SIG-M5 treated with dmso at 0.1 percent for 504 hours (cell line): ENCODE results near the gene AGTRAP.

Experiments used
- DNase-seq: peaks from one replicate; lab custom pipeline; 2025; ENCODE audit not compliant: unreplicated experiment; lab: John Stamatoyannopoulos, UW

AGTRAP gene

GRCh38 chr1:11761285-11761684, 25.3 kb downstream of the AGTRAP start:
- DNase-seq = no peak

DNA sequence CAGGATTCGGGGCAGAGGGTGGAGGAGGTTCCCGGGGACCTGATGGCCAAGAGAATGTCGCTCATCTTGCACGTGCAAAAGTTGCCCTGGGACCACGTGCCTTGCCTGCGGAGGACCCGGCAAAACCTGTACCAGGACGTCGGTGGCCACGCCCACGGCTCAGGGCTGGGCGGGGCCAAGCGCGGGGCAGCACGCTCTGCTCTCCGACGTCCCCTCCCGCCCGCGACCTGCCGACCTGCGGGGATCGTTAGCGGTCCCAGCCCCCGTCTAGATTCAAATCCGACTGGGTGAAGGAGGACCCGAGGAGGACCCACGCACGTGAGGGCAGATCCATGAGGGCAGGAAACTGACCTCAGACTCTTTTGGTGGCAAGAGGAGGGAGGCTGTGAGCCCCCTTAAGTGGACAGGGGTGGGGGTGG, 26.1 kb downstream of the AGTRAP start, which contains the start of gene C1orf167:
Gene C1orf167 (plus strand): TSS at position 206 of the 419 bp plus-strand sequence. CDS start 2,208 bp downstream, outside the sequence.
- no peak for DNase-seq

- no peak for DNase-seq
Observed at GRCh38 chr1:11764115-11764514, 28.2 kb downstream of the AGTRAP start.

DNA sequence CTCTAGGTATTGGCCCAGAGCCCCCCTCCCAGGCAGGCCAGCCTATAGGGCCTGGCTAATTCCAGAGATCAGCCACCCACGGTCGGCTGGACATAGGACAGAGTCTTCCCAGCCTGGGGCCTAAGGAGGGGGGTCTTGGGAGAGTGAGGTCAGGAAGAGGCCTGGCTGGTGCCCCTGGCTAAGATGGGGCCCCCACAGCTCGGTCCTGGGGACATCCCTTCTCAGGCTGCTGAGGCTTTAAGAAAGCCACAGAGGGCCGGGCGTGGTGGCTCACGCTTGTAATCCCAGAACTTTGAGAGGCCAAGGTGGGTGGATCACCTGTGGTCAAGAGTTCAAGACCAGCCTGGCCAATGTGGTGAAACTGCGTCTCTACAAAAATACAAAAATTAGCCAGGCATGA, 28.6 kb downstream of the AGTRAP start:
- DNase-seq = no peak

- no peak for DNase-seq
Observed at GRCh38 chr1:11765661-11766428, 29.9 kb downstream of the AGTRAP start.

GRCh38 chr1:11766429-11766776, 30.5 kb downstream of the AGTRAP start:
- DNase-seq = no peak

DNA sequence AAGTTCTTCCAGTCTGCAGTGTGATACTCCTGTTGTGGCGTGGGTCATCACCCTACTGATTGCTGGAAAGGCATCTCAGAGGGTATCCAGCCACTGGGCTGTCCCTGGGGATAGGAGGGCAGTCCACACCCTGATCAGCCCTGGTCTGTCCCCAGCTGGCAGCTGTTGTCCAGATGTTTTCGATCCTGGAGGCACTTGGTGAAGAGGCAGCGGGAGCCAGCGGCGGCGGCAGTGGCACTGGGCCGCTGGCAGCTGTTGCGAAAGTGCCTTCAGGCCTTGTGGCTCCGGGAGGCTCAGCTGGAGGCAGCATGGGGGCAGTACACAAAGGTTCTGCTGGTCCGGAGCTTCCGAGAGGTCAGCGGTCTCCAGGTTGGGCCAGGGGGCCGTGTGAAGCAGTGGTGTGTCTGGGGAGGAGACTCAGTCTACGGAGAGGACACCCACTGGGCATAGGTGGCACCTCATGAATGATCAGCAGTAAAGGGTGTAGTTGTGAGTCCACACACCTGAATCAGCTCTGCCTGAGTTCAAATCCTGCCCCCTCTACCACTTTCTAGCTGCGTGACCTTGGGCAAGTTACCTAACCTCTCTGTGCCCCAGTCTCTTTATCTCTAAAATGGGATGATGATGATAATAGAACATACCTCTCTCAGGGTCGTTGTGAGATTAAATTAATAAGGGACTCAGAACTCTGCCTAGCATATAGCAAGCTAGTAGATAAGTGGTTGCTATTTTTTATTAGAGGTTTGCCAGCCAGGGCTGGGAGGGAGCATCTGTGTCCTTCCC, 32.2 kb downstream of the AGTRAP start:
- DNase-seq = no peak

DNA sequence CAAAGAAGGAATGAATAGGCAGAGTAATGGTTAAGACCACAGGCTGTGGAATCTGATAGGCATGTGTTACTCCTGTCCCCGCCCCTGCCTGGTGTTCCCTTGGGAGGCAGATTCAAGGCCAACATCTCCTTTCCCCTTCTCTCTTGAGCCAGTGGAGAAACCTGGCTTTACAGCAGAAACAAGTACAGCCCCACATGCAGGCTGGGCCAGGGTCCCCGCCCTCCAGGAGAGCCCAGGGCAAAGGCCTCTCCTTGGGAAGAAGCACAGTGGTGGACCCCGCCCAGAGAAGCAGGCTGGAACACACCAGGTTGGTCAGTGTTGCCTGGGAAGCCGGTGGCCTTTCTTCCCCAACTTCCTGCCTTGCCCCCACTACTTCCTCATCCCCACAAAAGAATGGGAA, 32.9 kb downstream of the AGTRAP start:
- DNase-seq = no peak

DNA sequence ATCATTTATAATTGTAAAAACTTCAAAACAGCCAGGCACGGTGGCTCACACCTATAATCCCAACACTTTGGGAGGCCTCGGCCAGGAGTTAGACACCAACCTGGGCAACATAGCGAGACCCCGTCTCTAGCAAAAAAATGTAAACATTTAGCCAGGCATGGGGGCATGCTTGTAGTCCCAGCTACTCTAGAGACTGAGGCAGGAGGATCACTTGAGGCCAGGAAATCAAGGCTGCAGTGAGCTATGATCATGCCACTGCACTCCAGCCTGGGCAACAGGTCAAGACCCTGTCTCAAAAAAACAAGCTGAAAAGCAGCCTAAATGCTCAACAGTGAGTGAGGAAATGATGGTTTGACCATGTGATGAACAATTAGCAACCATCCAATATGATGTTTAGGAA, 33.3 kb downstream of the AGTRAP start:
- no peak for DNase-seq

DNA sequence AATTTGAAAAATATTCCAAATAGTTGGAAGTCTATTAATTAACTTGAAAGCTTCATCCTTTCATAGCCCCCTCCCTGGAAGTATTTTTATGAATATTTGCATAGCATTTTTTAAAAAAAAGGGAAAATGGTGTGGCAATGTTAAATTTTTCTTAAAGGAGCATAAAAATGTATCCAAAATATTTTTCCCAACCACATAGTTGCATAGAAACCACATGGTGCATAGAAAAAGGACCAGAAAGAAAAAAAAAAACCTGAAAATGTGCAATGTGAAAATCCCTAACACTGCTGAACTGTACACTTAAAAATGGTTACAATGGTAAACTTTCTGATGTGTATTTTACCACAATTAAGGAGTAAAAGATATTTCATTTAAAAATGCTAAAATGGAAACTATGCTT, 34.1 kb downstream of the AGTRAP start:
- no peak for DNase-seq

DNA sequence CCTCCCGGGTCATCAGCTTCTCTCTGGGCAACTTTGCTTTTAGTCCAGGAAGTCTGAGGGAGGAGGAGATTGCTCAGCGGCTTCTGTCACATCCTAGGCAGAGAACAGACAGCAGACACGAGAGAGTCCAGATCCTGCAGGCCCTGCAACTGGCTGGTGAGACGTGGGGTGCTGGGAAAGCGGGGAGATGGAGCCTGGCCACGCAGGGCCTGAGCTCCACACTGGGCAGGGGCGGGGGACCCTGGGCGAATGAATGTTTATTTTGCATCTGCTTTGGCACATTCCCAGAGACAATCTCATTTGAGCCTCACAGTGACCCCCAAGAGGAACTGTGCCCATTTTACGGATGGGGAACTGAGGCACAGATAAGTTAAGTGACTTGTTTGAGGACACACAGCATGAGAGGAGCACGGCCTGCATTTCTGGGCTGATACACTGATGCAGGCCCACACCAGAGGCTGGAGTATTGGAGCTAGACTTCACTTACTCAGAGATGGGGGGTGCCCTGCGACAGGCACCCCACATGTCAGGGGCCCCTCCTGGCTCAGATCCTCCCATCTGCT, 35.6 kb downstream of the AGTRAP start:
- no peak for DNase-seq

- DNase-seq = peak; percentile 28
Observed at GRCh38 chr1:11772458-11772857, 36.5 kb downstream of the AGTRAP start.

- DNase-seq = no peak
Observed at GRCh38 chr1:11774753-11775152, 38.8 kb downstream of the AGTRAP start.

DNA sequence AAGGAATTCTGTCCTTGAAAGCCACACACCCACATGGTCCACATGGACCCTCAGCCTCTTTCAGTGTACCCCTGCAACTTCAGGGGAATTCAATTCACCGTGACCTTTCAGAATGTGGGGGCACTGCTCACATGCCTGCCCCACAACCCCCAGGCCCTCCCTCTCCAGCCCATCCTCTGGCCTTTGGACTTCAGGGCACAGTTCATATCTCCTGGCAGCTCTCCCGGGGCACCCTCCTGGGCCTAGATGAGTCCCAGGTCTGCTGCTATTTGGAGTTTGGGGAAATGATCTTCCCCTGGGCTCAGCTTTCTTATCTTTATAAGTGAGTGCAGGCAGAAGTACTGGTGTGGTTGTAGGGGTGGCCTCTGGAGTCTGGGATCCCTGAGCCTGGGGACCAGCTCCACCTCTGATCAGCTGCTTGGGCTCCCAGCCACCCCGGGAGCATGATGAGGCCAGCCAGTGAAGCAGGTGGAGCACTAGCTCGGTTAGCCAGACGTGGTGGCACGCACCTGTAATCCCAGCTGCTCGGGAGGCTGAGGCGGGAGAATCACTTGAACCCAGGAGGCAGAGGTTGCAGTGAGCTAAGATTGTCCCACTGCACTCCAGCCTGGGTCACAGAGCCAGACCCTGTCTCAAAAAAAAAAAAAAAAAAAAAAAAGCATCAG, 41.9 kb downstream of the AGTRAP start:
- DNase-seq = no peak

DNA sequence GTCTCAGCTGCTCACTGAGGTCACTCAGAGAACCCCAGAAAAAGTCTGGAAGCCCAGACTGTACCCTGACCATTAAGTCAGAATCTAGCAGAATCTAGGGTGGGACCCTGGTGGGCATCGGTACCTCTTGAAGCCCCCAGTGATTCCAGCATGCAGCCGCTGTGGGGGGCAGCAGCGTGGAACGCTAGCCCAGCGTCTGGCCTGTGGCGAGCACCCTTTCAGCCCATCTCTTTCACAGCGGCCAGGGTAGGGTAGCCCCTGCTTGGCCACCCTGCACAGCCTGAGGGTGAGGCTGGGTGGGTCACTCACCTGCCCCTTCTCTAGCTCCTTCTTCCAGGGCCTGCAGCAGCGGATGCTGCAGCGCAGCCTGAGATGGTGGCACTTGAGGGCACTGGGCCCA, 42.4 kb downstream of the AGTRAP start:
- no peak for DNase-seq

DNA sequence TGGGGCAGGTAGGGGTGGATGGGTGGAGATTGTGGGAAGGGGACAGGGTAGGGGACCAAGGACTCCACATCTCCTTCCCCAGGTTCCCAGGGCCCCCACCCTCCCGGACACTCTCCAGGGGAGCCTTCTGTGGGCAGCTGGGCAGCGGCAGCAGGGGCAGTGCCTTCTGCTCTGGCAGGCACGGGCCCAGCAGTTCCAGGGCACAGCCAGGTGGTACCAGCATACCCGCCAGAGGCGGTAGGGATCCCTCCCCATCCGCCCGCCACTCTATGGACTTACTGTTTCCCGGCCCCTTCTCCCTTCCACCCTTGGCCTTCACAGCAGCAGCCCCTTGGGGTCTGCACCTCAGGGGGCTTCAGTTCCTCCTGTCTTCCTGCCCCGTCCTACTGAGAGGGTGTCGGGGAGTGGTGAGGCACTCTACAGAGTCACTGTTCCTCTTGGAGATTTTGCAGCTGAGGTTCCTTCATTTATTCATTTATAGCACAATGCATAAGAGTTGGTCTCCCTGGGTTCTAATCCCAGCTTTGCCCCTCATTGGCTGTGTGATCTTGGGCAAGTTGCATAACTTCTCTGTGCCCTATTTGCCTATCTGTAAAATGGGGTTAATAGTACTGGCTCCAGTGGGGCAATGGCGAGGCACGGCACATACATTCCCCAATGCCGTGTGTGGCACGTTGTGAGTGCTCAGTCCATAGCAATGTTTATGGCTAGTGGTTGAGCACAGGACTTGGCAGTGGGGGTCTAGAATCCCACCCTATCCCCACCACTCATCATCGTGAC, 43.1 kb downstream of the AGTRAP start:
- no peak for DNase-seq

- no peak for DNase-seq
Observed at GRCh38 chr1:11779715-11780379, 43.9 kb downstream of the AGTRAP start.

DNA sequence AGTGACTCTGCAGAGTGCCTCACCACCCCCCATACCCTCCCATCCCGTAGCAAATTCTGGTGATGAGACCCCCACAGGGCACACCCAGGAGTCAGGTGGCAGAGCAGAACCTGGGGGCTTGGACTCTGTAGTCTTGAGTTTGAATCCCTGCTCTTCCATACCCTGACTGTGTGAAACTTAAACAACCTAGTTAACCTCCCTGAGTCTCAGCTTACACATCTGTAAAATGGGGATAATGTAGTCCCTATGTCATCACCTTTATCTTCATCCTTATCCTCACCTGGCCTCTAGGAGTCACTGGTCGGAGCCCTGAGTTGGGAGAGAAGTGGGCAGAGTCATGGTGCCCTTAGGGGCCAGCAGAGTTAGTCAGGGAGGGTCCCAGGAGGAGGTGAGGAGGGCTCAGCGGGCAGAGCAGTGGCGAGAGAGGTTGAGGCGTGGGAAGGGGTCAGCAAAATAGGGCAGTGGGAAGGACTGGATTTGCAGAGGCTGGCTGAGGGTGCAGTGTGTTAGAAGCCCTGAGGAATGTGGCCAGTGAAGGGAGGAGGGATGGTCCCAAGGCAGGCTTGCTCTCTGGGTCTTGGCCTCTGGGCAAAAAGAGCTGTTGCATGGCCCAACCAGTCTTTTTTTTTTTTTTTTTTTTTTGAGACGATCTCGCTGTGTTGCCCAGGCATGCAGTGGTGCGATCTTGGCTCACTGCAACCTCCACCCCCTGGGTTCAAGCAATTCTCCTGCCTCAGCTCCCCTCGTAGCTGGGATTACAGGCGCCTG, 44.6 kb downstream of the AGTRAP start:
- no peak for DNase-seq

- DNase-seq = no peak
Observed at GRCh38 chr1:11781297-11781696, 45.4 kb downstream of the AGTRAP start.
